ENCODE data around the gene THAP12.

DNA sequence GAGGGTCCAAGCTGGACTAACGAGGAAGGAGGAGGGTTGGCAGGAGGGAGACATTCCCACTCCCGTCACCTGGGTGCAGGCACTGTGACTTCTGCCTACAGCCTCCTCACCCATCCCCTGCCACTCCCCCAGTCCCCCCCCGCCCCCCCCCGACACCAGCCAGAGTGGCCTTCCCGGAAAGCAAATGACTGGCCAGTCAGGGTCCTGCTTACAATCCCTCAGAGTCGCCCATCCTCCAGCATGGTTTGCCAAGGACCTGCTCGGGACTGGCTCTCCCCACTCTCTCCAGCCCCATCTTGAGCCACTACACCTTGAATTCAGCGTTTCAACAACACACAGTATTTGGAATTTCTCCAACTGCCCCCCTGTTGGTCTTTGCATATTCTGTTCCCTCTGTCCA is 59.6 kb downstream of the THAP12 start:
- no peak for TF ChIP-seq EZH2 (IDR thresholded peaks at IDR 0.05; ENCODE audit: insufficient read depth, poor library complexity, severe bottlenecking)
- no peak for TF ChIP-seq EZH2phosphoT487 (IDR thresholded peaks at IDR 0.05; ENCODE audit: insufficient read depth, low read depth)

Measured in GM23248 (cell line).